ENCODE measurements around the gene GAB2. TPM values are rescaled to one million over a fixed set of nuclear protein-coding genes. Genes with fewer than 3 reads are reported as not detected.

Gene GAB2
- polyA plus RNA-seq, 4 donors: 16.4 to 26.1 (median 18.2) TPM

- DNase-seq (ENCODE audit: low read depth in 4 of 4, low spot score in 3 of 4): no peak
Measured at GRCh38 chr11:78403781-78404180, 13.8 kb downstream of the GAB2 start.

- no peak for DNase-seq (ENCODE audit: low read depth in 4 of 4, low spot score in 3 of 4)
Measured at GRCh38 chr11:78402847-78403246, 14.8 kb downstream of the GAB2 start.

GRCh38 chr11:78400702-78401101 is 16.9 kb downstream of the GAB2 start:
- no peak for DNase-seq (ENCODE audit: low read depth in 4 of 4, low spot score in 3 of 4)

GRCh38 chr11:78400116-78400515 is 17.5 kb downstream of the GAB2 start:
- no peak for DNase-seq (ENCODE audit: low read depth in 4 of 4, low spot score in 3 of 4)

- no peak for DNase-seq (ENCODE audit: low read depth in 4 of 4, low spot score in 3 of 4)
Measured at GRCh38 chr11:78399136-78399535, 18.5 kb downstream of the GAB2 start.

- no peak for DNase-seq (ENCODE audit: low read depth in 4 of 4, low spot score in 3 of 4)
Measured at GRCh38 chr11:78398715-78399114, 18.9 kb downstream of the GAB2 start.

GRCh38 chr11:78397398-78397797 is 20.2 kb downstream of the GAB2 start:
- DNase-seq (ENCODE audit: low read depth in 4 of 4, low spot score in 3 of 4): no peak

- no peak for DNase-seq (ENCODE audit: low read depth in 4 of 4, low spot score in 3 of 4)
Measured at GRCh38 chr11:78395597-78395996, 22.0 kb downstream of the GAB2 start.

- no peak for DNase-seq (ENCODE audit: low read depth in 4 of 4, low spot score in 3 of 4)
Measured at GRCh38 chr11:78392854-78393253, 24.8 kb downstream of the GAB2 start.

GRCh38 chr11:78391424-78391823 is 26.2 kb downstream of the GAB2 start:
- DNase-seq (ENCODE audit: low read depth in 4 of 4, low spot score in 3 of 4): no peak

GRCh38 chr11:78390809-78391208 is 26.8 kb downstream of the GAB2 start:
- DNase-seq (ENCODE audit: low read depth in 4 of 4, low spot score in 3 of 4): no peak

GRCh38 chr11:78386215-78386941 is 31.2 kb downstream of the GAB2 start:
- DNase-seq (ENCODE audit: low read depth in 4 of 4, low spot score in 3 of 4): no peak

- DNase-seq (ENCODE audit: low read depth in 4 of 4, low spot score in 3 of 4): no peak
Measured at GRCh38 chr11:78385205-78385604, 32.4 kb downstream of the GAB2 start.

- DNase-seq (ENCODE audit: low read depth in 4 of 4, low spot score in 3 of 4): no peak
Measured at GRCh38 chr11:78384231-78384630, 33.4 kb downstream of the GAB2 start.

- DNase-seq (ENCODE audit: low read depth in 4 of 4, low spot score in 3 of 4): no peak
Measured at GRCh38 chr11:78381865-78382264, 35.8 kb downstream of the GAB2 start.

- DNase-seq (ENCODE audit: low read depth in 4 of 4, low spot score in 3 of 4): no peak
Measured at GRCh38 chr11:78380615-78381051, 37.0 kb downstream of the GAB2 start.

GRCh38 chr11:78379039-78379670 is 38.5 kb downstream of the GAB2 start:
- DNase-seq (ENCODE audit: low read depth in 4 of 4, low spot score in 3 of 4): no peak

- DNase-seq (ENCODE audit: low read depth in 4 of 4, low spot score in 3 of 4): no peak
Measured at GRCh38 chr11:78377625-78378418, 39.8 kb downstream of the GAB2 start.

- no peak for DNase-seq (ENCODE audit: low read depth in 4 of 4, low spot score in 3 of 4)
Measured at GRCh38 chr11:78376858-78377257, 40.8 kb downstream of the GAB2 start.

- no peak for DNase-seq (ENCODE audit: low read depth in 4 of 4, low spot score in 3 of 4)
Measured at GRCh38 chr11:78374917-78375316, 42.7 kb downstream of the GAB2 start.

- DNase-seq (ENCODE audit: low read depth in 4 of 4, low spot score in 3 of 4): no peak
Measured at GRCh38 chr11:78373689-78374088, 43.9 kb downstream of the GAB2 start.
